Measurements from ENCODE around the gene SLC43A2. TPM values are rescaled to one million over a fixed set of nuclear protein-coding genes. Genes with fewer than 3 reads are reported as not detected.

SLC43A2 gene
- polyA plus RNA-seq, 1 donor from 2014 or later, result 60.1 TPM

DNA sequence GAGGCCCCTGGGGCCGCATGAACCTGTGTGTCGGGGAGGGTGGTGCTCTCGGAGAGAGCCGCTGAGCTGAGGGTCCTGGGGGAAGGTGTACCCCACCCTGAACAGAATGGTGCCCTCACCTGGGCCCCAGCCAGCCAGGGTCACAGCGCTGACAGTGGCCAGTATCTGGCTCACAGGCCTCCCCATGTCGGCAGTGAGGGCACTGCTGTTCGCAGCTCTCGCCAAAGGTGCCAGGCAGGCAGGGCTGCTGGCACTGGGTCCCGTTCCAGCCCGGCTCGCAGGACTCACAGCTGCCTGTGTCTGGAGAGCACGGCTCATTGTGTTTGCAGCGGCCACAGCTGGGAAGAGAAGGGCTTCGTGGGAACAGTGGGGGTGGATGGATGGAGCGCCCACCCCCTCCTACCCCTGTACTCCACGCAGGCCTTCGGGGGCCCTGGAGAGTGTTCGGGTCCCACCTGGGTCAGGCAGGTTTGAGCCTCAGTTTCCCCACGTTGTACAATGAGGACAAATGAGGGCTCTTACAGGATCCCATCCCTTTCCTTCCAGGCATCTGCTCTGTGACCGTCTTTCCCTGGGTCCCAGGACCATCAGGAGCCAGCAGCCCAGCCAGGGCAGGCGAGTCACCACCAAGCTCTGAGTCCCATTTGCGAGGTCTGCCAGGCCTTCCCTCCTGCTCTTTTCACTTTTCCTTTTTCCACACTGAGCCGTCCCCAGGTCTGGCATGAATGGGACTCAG lies 11.9 kb upstream of the SLC43A2 start:
- no peaks in the 10 kb centered on the region for H3K9me3 ChIP-seq (ENCODE audit: low read length)
- no peak overlapping the region for H2AFZ ChIP-seq (ENCODE audit: low read depth, low read length)
- H3K79me2 ChIP-seq (replicated peaks; ENCODE audit: insufficient read depth, low read length), result no peaks in the 10 kb centered on the region
- H4K20me1 ChIP-seq (ENCODE audit: insufficient read depth), result no peaks in the 10 kb centered on the region
- no peak overlapping the region for H3K27ac ChIP-seq (ENCODE audit: low read length)
- no peak for TF ChIP-seq REST (IDR thresholded peaks at IDR 0.05; ENCODE audit: borderline replicate concordance)
- no peak for TF ChIP-seq EP300 (conservative IDR thresholded peaks at IDR 0.05; ENCODE audit: poor library complexity, severe bottlenecking)
- TF ChIP-seq EZH2 (IDR thresholded peaks at IDR 0.05; ENCODE audit: borderline replicate concordance, insufficient read depth, low read length, poor library complexity, severe bottlenecking), result no peak
- TF ChIP-seq TAF1 (IDR thresholded peaks at IDR 0.05; ENCODE audit: low read depth), result no peak
- TF ChIP-seq, protein P1, sequence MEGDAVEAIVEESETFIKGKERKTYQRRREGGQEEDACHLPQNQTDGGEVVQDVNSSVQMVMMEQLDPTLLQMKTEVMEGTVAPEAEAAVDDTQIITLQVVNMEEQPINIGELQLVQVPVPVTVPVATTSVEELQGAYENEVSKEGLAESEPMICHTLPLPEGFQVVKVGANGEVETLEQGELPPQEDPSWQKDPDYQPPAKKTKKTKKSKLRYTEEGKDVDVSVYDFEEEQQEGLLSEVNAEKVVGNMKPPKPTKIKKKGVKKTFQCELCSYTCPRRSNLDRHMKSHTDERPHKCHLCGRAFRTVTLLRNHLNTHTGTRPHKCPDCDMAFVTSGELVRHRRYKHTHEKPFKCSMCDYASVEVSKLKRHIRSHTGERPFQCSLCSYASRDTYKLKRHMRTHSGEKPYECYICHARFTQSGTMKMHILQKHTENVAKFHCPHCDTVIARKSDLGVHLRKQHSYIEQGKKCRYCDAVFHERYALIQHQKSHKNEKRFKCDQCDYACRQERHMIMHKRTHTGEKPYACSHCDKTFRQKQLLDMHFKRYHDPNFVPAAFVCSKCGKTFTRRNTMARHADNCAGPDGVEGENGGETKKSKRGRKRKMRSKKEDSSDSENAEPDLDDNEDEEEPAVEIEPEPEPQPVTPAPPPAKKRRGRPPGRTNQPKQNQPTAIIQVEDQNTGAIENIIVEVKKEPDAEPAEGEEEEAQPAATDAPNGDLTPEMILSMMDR (IDR thresholded peaks at IDR 0.05; ENCODE audit: poor library complexity, severe bottlenecking), result no peak
- TF ChIP-seq RAD21 (conservative IDR thresholded peaks at IDR 0.05), result no peak
- no peak for TF ChIP-seq MXI1 (conservative IDR thresholded peaks at IDR 0.05; ENCODE audit: poor library complexity, severe bottlenecking)
- TF ChIP-seq SMC3 (conservative IDR thresholded peaks at IDR 0.05; ENCODE audit: poor library complexity), result no peak
- no peak for TF ChIP-seq POLR2AphosphoS5 (IDR thresholded peaks at IDR 0.05)
- no peaks in the 10 kb centered on the region for H3F3A ChIP-seq (ENCODE audit: insufficient read depth, low read length, poor library complexity, severe bottlenecking)
- H3K9ac ChIP-seq (ENCODE audit: low read length), result peak overlapping the region; percentile 5
- H3K4me2 ChIP-seq (ENCODE audit: low read length), result no peak overlapping the region
- no peak overlapping the region for H3K4me3 ChIP-seq (ENCODE audit: low read length)
- peaks cover 11% of the 10 kb centered on the region for H3K27me3 ChIP-seq (ENCODE audit: insufficient read depth, low read depth, low read length)
- H3K36me3 ChIP-seq (ENCODE audit: insufficient read depth, low read length), result no peaks in the 10 kb centered on the region
- H3K9me2 ChIP-seq (ENCODE audit: insufficient read depth, low read length), result no peaks in the 10 kb centered on the region

DNA sequence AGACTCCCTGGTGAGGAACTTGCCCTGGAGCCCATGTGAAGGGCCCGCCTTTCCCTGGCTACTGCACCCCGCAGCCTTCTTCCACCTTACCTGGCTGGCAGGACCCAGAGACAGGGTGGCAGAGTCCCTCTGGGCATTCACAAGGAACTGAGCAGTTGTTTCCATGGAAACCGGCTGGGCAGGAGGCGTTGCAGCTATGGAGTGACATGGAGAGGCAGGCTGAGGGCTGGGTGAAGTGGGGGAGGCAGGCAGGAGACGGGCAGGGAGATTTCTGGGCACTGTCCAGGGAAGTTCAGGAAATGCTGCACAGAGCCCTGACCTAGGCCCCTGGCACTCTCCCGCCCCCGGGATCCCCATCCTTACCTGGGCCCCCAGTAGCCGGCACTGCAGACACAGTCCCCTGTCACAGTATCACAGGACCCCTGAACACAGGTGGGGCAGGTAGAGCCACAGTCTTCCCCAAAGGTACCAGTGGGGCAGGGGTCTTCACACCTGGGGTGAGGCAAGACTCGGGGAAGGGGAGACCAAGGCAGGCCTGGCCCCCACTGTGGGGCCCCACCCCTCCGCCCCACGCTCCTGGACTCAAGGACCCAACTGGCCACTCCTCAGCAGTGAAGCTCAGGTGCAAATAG lies 11.0 kb upstream of the SLC43A2 start:
- Histone ChIP-seq H3K4me2 (ENCODE audit: low read length) (no peak overlapping the region), H3F3A (ENCODE audit: insufficient read depth, low read length, poor library complexity, severe bottlenecking) (no peaks in the 10 kb centered on the region), H3K9me3 (ENCODE audit: low read length) (no peaks in the 10 kb centered on the region), H3K9ac (ENCODE audit: low read length) (peak overlapping the region; percentile 5), H3K27ac (ENCODE audit: low read length) (no peak overlapping the region), H3K79me2 (replicated peaks; ENCODE audit: insufficient read depth, low read length) (no peaks in the 10 kb centered on the region), H3K9me2 (ENCODE audit: insufficient read depth, low read length) (no peaks in the 10 kb centered on the region), H2AFZ (ENCODE audit: low read depth, low read length) (no peak overlapping the region), H3K27me3 (ENCODE audit: insufficient read depth, low read depth, low read length) (peaks cover 11% of the 10 kb centered on the region), H4K20me1 (ENCODE audit: insufficient read depth) (no peaks in the 10 kb centered on the region), H3K4me3 (ENCODE audit: low read length) (no peak overlapping the region), H3K36me3 (ENCODE audit: insufficient read depth, low read length) (no peaks in the 10 kb centered on the region)
- TF ChIP-seq REST (IDR thresholded peaks at IDR 0.05; ENCODE audit: borderline replicate concordance) (no peak), MXI1 (conservative IDR thresholded peaks at IDR 0.05; ENCODE audit: poor library complexity, severe bottlenecking) (no peak), EZH2 (IDR thresholded peaks at IDR 0.05; ENCODE audit: borderline replicate concordance, insufficient read depth, low read length, poor library complexity, severe bottlenecking) (no peak), POLR2AphosphoS5 (IDR thresholded peaks at IDR 0.05) (no peak), TAF1 (IDR thresholded peaks at IDR 0.05; ENCODE audit: low read depth) (no peak), EP300 (conservative IDR thresholded peaks at IDR 0.05; ENCODE audit: poor library complexity, severe bottlenecking) (no peak), RAD21 (conservative IDR thresholded peaks at IDR 0.05) (no peak), SMC3 (conservative IDR thresholded peaks at IDR 0.05; ENCODE audit: poor library complexity) (no peak)
- TF ChIP-seq, protein P1 (IDR thresholded peaks at IDR 0.05; ENCODE audit: poor library complexity, severe bottlenecking), result no peak
